Measurements from ENCODE around the gene CYP4V2. TPM values are rescaled to one million over a fixed set of nuclear protein-coding genes. Genes with fewer than 3 reads are reported as not detected.
"Not testable (repeated sequence)": the region's sequence is repeated elsewhere in the genome, so short reads cannot be mapped to it uniquely, and the experiment has no call there.

CYP4V2 gene
- total RNA-seq, 1 experiment from 2014 or later: 43.3 TPM

GRCh38 chr4:186240848-186241491 is 49.6 kb downstream of the CYP4V2 start:
- Mint-ChIP-seq H3K4me1 (ENCODE audit: low read depth, unreplicated experiment) (no peaks in the 10 kb centered on the region), H3K4me3 (ENCODE audit: low read depth, unreplicated experiment) (no peak overlapping the region), H3K27ac (ENCODE audit: unreplicated experiment) (no peak overlapping the region), H3K27me3 (ENCODE audit: unreplicated experiment) (no peaks in the 10 kb centered on the region), H3K9me3 (ENCODE audit: low read depth, unreplicated experiment) (no peaks in the 10 kb centered on the region), H3K36me3 (ENCODE audit: insufficient read depth, unreplicated experiment) (no peaks in the 10 kb centered on the region)
- BruUV-seq (replicated peaks): no TSS peak
- no peak for DNase-seq
- TF ChIP-seq CTCF (IDR thresholded peaks at IDR 0.05; ENCODE audit: unreplicated experiment): no peak
- intact Hi-C loops (cut with micrococcal nuclease; ENCODE audit: unreplicated experiment): no loop called here
- CTCF ChIA-PET: no interaction called here

DNA sequence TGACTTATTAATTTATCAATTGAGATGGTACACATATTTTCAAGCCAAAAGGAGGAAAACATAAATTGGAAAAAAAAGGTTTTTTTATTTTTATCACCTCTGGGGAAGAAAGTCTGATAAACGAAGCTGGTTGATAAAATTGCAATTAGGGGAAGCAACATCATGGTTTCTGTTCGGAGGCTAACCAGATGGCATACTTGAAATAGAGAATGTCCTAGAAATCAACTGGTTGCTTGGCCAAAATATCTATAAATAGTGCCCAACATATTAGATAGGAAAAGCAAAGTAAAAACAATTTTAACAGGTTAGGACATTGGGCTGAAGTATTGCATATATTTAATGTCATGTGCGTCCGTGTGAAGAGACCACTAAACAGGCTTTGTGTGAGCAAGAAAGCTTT is 50.2 kb downstream of the CYP4V2 start:
- TF ChIP-seq CTCF (IDR thresholded peaks at IDR 0.05; ENCODE audit: unreplicated experiment): no peak
- intact Hi-C loops (cut with micrococcal nuclease; ENCODE audit: unreplicated experiment): no loop called here
- no peak overlapping the region for H3K27ac Mint-ChIP-seq (ENCODE audit: unreplicated experiment)
- BruUV-seq (replicated peaks): no TSS peak
- CTCF ChIA-PET: no interaction called here
- no peak for DNase-seq
- H3K4me1 Mint-ChIP-seq (ENCODE audit: low read depth, unreplicated experiment): no peaks in the 10 kb centered on the region
- H3K9me3 Mint-ChIP-seq (ENCODE audit: low read depth, unreplicated experiment): no peaks in the 10 kb centered on the region
- H3K4me3 Mint-ChIP-seq (ENCODE audit: low read depth, unreplicated experiment): no peak overlapping the region
- no peaks in the 10 kb centered on the region for H3K36me3 Mint-ChIP-seq (ENCODE audit: insufficient read depth, unreplicated experiment)
- H3K27me3 Mint-ChIP-seq (ENCODE audit: unreplicated experiment): no peaks in the 10 kb centered on the region

DNA sequence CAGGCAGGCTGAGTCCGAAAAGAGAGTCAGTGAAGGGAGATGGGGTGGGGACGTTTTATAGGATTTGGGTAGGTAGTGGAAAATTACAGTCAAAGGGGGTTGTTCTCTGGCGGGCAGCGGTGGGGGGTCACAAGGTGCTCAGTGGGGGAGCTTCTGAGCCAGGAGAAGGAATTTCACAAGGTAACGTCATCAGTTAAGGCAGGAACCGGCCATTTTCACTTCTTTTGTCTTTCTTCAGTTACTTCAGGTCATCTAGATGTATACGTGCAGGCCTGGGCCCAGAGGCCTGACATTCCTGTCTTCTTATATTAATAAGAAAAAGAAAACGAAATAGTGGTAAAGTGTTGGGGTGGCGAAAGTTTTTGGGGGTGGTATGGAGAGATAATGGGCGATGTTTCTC is 50.7 kb downstream of the CYP4V2 start:
- H3K36me3 Mint-ChIP-seq (ENCODE audit: insufficient read depth, unreplicated experiment); H3K4me3 Mint-ChIP-seq (ENCODE audit: low read depth, unreplicated experiment); H3K4me1 Mint-ChIP-seq (ENCODE audit: low read depth, unreplicated experiment); DNase-seq; CTCF ChIA-PET; H3K9me3 Mint-ChIP-seq (ENCODE audit: low read depth, unreplicated experiment); H3K27me3 Mint-ChIP-seq (ENCODE audit: unreplicated experiment); BruUV-seq (replicated peaks); H3K27ac Mint-ChIP-seq (ENCODE audit: unreplicated experiment); intact Hi-C loops (cut with micrococcal nuclease; ENCODE audit: unreplicated experiment): not testable (repeated sequence)

DNA sequence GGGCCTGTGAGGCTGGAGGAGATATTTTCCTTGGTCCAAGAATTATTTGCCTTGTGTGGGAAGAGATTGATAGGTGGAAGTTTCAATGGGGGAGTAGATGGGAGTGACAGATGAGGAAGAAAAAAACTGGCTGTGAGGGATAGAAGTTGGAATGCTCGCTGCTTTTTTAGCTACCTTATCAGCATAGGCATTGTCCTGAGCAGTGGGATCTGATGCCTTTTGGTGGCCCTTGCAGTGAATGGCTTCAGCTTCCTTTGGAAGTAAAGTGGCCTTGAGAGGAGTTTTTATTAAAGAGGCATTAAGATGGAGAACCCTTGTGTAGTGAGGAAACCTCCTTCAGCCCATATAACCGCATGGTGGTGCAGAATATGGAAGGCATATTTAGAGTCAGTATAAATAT is 52.0 kb downstream of the CYP4V2 start:
- H3K27ac Mint-ChIP-seq (ENCODE audit: unreplicated experiment): no peak overlapping the region
- intact Hi-C loops (cut with micrococcal nuclease; ENCODE audit: unreplicated experiment): no loop called here
- no peaks in the 10 kb centered on the region for H3K9me3 Mint-ChIP-seq (ENCODE audit: low read depth, unreplicated experiment)
- H3K4me3 Mint-ChIP-seq (ENCODE audit: low read depth, unreplicated experiment): no peak overlapping the region
- CTCF ChIA-PET: no interaction called here
- H3K4me1 Mint-ChIP-seq (ENCODE audit: low read depth, unreplicated experiment): no peaks in the 10 kb centered on the region
- no peak for DNase-seq
- no peaks in the 10 kb centered on the region for H3K36me3 Mint-ChIP-seq (ENCODE audit: insufficient read depth, unreplicated experiment)
- no peak for TF ChIP-seq CTCF (IDR thresholded peaks at IDR 0.05; ENCODE audit: unreplicated experiment)
- no peaks in the 10 kb centered on the region for H3K27me3 Mint-ChIP-seq (ENCODE audit: unreplicated experiment)
- no TSS peak for BruUV-seq (replicated peaks)

- H3K27me3 Mint-ChIP-seq (ENCODE audit: unreplicated experiment): no peaks in the 10 kb centered on the region
- no peaks in the 10 kb centered on the region for H3K36me3 Mint-ChIP-seq (ENCODE audit: insufficient read depth, unreplicated experiment)
- TF ChIP-seq CTCF (IDR thresholded peaks at IDR 0.05; ENCODE audit: unreplicated experiment): no peak
- CTCF ChIA-PET: no interaction called here
- H3K4me1 Mint-ChIP-seq (ENCODE audit: low read depth, unreplicated experiment): no peaks in the 10 kb centered on the region
- no peak for DNase-seq
- intact Hi-C loops (cut with micrococcal nuclease; ENCODE audit: unreplicated experiment): no loop called here
- H3K4me3 Mint-ChIP-seq (ENCODE audit: low read depth, unreplicated experiment): no peak overlapping the region
- no peak overlapping the region for H3K27ac Mint-ChIP-seq (ENCODE audit: unreplicated experiment)
- BruUV-seq (replicated peaks): no TSS peak
- no peaks in the 10 kb centered on the region for H3K9me3 Mint-ChIP-seq (ENCODE audit: low read depth, unreplicated experiment)
Observed at GRCh38 chr4:186244835-186245234, 53.5 kb downstream of the CYP4V2 start.

GRCh38 chr4:186247062-186247752 is 55.8 kb downstream of the CYP4V2 start:
- BruUV-seq (replicated peaks); H3K9me3 Mint-ChIP-seq (ENCODE audit: low read depth, unreplicated experiment); H3K4me3 Mint-ChIP-seq (ENCODE audit: low read depth, unreplicated experiment); H3K4me1 Mint-ChIP-seq (ENCODE audit: low read depth, unreplicated experiment); CTCF ChIA-PET; H3K27me3 Mint-ChIP-seq (ENCODE audit: unreplicated experiment); DNase-seq; H3K27ac Mint-ChIP-seq (ENCODE audit: unreplicated experiment); intact Hi-C loops (cut with micrococcal nuclease; ENCODE audit: unreplicated experiment); H3K36me3 Mint-ChIP-seq (ENCODE audit: insufficient read depth, unreplicated experiment): not testable (repeated sequence)

All from Calu3 (cell line).